Neuron (in vitro differentiated cells): ENCODE measurements around the gene LMLN.
"Not testable (repeated sequence)": the region's sequence is repeated elsewhere in the genome, so short reads cannot be mapped to it uniquely, and the experiment has no call there.

Experiments used
- H2AFZ ChIP-seq: one replicate; pipeline ENCODE4 v1.6.1; 2013; ENCODE audit warnings: low read depth, mild to moderate bottlenecking, inconsistent platforms, low read length, moderate library complexity
- H3K27me3 ChIP-seq: one replicate; pipeline ENCODE4 v1.6.1; 2013; ENCODE audit warnings: low read length; ENCODE audit not compliant: insufficient read depth
- H3K36me3 ChIP-seq: one replicate; pipeline ENCODE4 v1.6.1; 2013; ENCODE audit warnings: low read length; ENCODE audit not compliant: insufficient read depth
- H3K4me1 ChIP-seq: one replicate; pipeline ENCODE4 v1.6.1; 2013; ENCODE audit warnings: low read length; ENCODE audit not compliant: insufficient read depth
- H3K4me3 ChIP-seq: 2 replicates; pipeline ENCODE4 v1.5.1; 2013; ENCODE audit warnings: mild to moderate bottlenecking, low read length, moderate library complexity
- H3K9me3 ChIP-seq: one replicate; pipeline ENCODE4 v1.6.1; 2013; ENCODE audit warnings: low read length

LMLN gene

GRCh38 chr3:198079771-198080520, 119.9 kb downstream of the LMLN start:
- H3K36me3 ChIP-seq = no peaks in the 10 kb centered on the region
- H3K4me3 ChIP-seq = peak overlapping the region; percentile 80
- peaks cover 5% of the 10 kb centered on the region for H3K27me3 ChIP-seq
- H2AFZ ChIP-seq = peak overlapping the region; percentile 99
- no peaks in the 10 kb centered on the region for H3K9me3 ChIP-seq
- H3K4me1 ChIP-seq = peaks cover 6% of the 10 kb centered on the region

GRCh38 chr3:198080521-198081384, 120.7 kb downstream of the LMLN start:
- peak overlapping the region; percentile 80 for H3K4me3 ChIP-seq
- H3K4me1 ChIP-seq = peaks cover 6% of the 10 kb centered on the region
- H3K27me3 ChIP-seq = peaks cover 8% of the 10 kb centered on the region
- no peaks in the 10 kb centered on the region for H3K9me3 ChIP-seq
- peak overlapping the region; percentile 99 for H2AFZ ChIP-seq
- no peaks in the 10 kb centered on the region for H3K36me3 ChIP-seq

DNA sequence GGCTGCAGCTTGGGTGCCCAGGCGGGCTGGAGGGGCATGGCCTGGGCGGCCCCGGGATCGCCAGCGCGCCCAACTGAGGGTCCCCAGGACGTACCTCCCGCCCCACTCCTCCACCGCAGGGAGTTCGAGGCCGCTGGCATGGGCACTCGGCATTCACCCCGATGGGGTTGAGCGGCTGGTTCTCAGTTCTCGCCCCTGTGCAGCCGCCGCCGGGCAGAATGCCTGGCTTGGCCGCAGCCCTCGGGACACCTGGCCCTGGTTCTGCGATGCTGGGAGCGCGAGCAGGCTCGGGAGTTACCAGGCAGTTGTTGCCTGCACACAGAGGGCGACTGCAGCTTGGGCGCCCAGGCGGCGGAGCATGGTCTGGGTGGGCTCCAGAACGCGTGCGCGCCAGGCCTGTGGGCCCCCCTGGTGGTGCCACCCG, 121.4 kb downstream of the LMLN start:
- H3K9me3 ChIP-seq = no peaks in the 10 kb centered on the region
- H3K27me3 ChIP-seq = peaks cover 11% of the 10 kb centered on the region
- peak overlapping the region; percentile 80 for H3K4me3 ChIP-seq

DNA sequence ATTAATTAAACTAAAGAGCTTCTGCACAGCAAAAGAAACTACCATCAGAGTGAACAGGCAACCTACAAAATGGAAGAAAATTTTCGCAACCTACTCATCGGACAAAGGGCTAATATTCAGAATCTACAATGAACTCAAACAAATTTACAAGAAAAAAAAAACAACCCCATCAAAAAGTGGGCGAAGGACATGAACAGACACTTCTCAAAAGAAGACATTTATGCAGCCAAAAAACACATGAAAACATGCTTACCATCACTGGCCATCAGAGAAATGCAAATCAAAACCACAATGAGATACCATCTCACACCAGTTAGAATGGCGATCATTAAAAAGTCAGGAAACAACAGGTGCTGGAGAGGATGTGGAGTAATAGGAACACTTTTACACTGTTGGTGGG, 122.2 kb downstream of the LMLN start:
- H3K4me1 ChIP-seq, H2AFZ ChIP-seq, H3K9me3 ChIP-seq, H3K36me3 ChIP-seq, H3K4me3 ChIP-seq: not testable (repeated sequence)
- peaks cover 14% of the 10 kb centered on the region for H3K27me3 ChIP-seq

More for the DNA sequence above, 121.4 kb downstream of the LMLN start:
- H3K36me3 ChIP-seq = no peaks in the 10 kb centered on the region
- peak overlapping the region; percentile 99 for H2AFZ ChIP-seq
- H3K4me1 ChIP-seq = peaks cover 6% of the 10 kb centered on the region

- no peak overlapping the region for H3K4me3 ChIP-seq
- H3K27me3 ChIP-seq = peaks cover 19% of the 10 kb centered on the region
- H3K36me3 ChIP-seq = no peaks in the 10 kb centered on the region
- H3K4me1 ChIP-seq = no peaks in the 10 kb centered on the region
- H3K9me3 ChIP-seq = no peaks in the 10 kb centered on the region
- no peak overlapping the region for H2AFZ ChIP-seq
Measured at GRCh38 chr3:198088421-198088955, 128.5 kb downstream of the LMLN start.

DNA sequence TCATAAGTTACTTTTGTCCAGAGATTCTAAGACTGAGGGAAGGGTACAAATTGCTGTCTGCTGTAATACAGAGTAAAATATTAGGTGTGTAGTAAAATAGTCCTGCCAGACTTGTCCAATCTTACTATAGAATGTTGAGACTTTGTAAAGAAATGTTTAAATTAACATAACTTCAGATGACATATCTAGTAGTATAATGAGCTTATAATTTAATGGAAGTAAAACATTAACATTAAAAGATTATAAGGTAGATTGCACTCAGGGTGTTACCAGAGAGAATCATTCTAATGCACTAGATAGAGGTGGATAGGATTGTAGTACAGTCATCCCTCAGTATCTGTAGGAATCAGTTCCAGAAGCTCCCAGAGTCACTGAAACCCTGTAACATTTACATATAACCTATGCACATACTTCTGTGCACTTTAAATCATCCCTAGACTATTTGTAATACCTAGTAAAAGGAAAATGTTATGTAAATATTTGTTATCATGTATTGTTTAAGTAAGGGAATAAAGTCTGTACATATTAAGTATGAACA, 130.8 kb downstream of the LMLN start:
- Histone ChIP-seq H3K9me3 (no peaks in the 10 kb centered on the region), H3K4me1 (no peaks in the 10 kb centered on the region), H3K4me3 (no peak overlapping the region), H3K36me3 (no peaks in the 10 kb centered on the region), H2AFZ (no peak overlapping the region), H3K27me3 (peaks cover 16% of the 10 kb centered on the region)

DNA sequence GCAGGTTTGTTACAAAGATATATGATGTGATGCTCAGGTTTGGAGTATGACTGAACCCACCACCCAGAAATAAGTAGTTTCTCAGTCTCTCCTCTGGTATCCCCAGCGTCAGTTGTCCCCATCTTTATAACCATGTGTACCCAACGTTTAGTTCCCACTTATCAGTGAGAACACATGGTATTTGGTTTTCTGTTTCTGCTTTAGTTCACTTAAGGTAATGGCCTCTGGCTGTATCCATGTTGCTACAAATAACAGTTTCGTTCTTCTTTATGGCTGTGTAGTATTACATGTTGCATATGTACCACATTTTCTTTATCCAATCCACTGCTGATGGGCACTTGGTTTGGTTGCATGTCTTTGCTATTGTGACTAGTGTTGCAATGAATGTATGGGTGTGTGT, 132.3 kb downstream of the LMLN start:
- no peak overlapping the region for H2AFZ ChIP-seq
- no peaks in the 10 kb centered on the region for H3K36me3 ChIP-seq
- peaks cover 10% of the 10 kb centered on the region for H3K27me3 ChIP-seq
- H3K9me3 ChIP-seq = no peaks in the 10 kb centered on the region
- no peaks in the 10 kb centered on the region for H3K4me1 ChIP-seq
- no peak overlapping the region for H3K4me3 ChIP-seq

DNA sequence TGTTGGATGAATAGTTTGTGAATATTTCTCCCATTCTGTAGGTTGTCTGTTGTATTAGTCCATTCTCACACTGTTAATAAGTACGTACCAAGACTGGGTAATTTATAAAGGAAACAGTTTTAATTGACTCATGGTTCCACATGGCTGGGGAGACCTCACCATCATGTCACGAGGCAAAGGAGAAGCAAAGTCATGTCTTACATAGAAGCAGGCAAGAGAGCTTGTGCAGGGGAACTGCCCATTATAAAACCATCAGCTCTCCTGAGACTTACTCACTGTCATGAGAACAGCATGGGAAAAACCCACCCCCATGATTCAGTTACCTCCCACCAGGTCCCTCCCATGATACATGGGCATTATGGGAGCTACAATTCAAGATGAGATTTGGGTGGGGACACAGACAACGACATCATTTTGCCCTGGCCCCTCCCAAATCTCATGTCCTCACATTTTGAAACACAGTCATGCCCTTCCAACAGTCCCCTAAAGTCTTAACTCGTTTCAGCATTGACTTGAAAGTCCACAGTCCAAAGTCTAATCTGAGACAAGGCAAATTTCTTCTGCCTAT, 133.2 kb downstream of the LMLN start:
- Histone ChIP-seq H3K4me1 (no peaks in the 10 kb centered on the region), H2AFZ (no peak overlapping the region), H3K4me3 (no peak overlapping the region), H3K27me3 (peaks cover 6% of the 10 kb centered on the region), H3K36me3 (no peaks in the 10 kb centered on the region), H3K9me3 (no peaks in the 10 kb centered on the region)
